Activated CD4-positive, alpha-beta T cell treated with anti-CD3 and anti-CD28 coated beads, Interleukin-2, amount 50 U/mL, for 4 hours (primary cell): ENCODE measurements around the gene ITPR1.

Experiments
- DNase-seq, 2 experiments: peaks; one replicate each; pipeline ENCODE4 v3.0.0-alpha.2; 2020

The ITPR1 gene

DNA sequence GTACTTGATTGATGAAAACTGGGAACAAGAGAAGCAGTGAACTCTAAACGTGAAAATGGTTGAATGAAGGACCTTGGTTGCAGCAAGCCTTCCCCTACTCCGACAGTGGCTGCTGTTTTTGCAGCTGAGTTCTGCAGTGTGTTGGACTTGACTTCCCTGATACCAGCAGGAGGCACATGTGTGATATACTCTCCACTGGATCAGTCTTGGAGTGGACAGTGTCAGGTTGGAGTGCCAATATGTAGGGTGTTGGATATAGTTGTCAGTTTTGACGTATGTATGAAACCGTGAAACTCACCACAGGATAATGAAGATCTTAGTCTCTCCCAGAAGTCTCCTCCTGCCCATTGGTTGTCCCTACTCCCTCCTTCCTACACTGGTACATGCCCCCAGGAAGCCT lies 106.5 kb downstream of the ITPR1 start:
- no peak for DNase-seq

DNA sequence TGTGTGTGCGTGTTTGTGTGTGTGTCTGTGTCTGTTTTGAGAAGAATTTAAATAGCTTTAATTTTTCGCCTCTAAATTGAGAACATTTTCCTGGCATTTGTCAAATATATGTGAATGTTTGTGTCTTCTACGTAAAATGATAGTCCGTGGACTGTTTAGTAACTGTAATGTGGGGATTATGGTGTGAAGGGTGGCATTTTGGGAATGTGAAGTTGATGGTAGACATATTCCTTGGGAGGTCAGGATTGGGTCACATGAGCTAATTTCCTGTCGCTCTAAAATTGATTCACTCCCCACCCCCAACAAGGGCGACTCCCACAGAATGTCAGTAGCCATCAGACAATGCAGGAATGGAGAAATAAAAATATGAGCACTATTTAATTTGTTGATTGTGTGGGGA lies 107.3 kb downstream of the ITPR1 start:
- no peak for DNase-seq

DNA sequence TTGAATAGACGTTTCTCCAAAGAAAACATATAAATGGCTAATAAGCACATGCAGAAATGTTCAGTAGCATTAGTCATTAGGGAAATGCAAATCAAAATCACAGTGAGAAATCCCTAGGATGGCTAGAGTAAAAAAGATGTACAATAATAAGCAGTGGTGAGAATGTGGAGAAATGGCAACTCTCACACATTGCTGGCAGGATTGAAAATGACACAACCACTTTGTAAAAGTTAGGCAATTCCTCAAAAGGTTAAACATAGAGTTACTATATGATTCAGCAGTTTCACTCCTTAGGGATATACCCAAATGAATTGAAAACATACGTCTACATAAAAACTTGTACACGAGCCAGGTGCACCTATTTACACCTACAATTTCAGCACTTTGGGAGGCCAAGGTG lies 108.7 kb downstream of the ITPR1 start:
- DNase-seq: no peak

DNA sequence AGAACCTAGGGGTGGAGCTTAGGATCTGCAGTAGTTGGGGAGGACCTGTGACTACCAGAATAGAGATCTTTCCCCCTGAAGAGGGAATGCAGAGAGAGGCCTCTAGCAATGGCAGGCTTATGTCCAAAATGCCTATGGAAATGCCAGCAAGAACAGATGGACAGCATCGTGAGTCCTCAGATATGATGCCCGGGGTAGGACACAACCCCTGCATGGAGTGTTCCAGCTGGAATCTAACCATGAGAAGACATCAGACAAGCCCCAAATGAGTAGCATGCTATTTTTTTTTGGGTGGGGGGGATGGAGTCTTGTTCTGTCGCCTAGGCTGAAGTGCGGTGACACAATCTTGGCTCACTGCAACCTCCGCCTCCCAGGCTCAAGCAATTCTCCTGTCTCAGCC lies 111.5 kb downstream of the ITPR1 start:
- DNase-seq: no peak

DNA sequence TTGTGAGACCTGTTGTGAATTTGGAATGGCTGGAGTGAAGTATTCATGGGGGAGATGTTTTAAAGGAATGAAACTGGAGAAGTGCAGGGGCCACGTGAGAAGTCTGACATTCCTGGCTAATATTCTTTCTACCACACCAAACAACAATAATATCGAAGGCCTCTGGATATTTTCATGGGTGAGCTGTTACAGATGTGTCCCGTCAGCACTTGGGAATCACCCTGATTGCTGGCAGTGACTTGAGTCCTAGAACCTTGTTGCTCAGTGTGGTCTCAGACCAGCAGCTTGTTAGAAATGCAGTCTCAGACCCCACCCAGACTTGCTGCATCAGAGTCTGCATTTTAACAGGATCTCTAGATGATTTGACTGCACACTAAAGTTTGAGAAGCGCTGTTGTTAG lies 113.8 kb downstream of the ITPR1 start:
- no peak for DNase-seq

DNA sequence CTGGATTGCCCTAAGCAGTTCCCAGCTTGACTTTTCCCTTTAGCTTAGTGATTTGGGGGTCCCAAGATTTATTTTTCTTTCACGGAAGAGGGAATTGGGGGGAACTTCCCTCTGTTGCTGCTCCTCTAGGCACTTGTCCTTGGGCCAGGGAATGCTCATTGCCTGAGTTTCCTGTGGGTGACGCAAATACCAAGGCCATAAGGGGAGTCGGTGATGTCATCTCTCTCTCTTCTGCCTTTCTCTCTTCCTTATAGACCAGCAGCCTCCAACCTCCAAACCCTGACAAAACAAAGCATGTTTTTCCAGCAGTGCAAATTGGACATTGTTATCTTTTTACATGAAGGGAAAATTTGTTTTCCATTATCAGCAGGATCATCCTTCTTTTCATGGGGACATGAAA lies 120.2 kb downstream of the ITPR1 start:
- DNase-seq: no peak

DNA sequence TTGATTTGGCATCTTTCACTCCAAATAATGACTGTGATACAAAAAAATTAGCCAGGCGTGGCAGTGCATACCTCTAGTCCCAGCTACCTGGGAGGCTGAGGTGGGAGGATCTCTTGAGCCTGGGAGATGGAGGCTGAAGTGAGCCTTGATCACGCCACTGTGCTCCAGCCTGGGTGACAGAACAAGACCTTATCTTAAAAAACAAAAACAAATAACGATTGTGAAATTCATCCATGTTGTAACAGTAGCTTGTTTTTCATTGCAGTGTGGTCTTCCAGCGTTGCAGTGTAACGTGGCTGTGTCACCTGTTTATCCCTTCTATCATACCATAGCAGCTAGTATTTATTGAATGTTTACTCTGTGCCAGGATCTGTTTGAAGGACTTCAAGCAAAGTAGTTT lies 120.9 kb downstream of the ITPR1 start:
- DNase-seq: no peak

DNA sequence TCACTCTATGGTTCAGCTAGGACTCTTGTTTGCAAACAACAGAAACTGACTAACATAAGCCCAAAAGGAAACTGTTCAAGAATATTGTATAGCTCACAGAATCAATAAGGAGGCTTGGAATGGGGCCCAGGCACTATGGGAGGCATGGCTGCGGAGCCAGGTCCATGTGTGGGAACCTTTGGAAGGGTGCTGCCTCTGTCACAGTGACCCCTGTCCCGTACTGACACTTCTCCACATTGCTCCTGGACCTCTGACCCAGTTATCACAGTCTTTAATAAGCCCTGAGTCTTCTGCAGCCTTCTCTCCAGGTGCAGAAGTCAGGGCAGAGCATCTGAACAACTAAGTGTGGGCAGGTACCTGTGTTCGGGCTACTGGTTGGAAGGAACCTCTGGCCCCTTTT lies 121.8 kb downstream of the ITPR1 start:
- DNase-seq: no peak

DNA sequence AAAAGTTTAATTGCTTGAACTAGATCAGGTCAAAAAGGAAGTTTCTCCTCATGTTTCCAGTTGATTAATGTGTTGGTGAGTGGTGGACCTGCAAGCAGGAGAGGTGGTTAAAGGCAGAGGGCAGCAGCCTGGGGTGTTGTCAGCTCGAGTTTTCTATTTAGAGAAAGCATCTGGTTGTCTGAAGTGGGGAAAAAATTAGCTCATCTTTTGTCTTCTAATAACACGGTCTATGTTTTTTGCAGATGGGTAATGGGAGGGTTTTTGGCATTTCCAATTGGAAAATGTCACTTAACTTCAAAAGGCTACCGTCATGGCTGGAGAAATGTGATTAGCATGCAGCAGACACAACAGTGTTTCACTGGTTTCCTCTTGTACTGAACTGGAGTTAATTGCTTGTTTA lies 122.6 kb downstream of the ITPR1 start:
- DNase-seq: no peak

DNA sequence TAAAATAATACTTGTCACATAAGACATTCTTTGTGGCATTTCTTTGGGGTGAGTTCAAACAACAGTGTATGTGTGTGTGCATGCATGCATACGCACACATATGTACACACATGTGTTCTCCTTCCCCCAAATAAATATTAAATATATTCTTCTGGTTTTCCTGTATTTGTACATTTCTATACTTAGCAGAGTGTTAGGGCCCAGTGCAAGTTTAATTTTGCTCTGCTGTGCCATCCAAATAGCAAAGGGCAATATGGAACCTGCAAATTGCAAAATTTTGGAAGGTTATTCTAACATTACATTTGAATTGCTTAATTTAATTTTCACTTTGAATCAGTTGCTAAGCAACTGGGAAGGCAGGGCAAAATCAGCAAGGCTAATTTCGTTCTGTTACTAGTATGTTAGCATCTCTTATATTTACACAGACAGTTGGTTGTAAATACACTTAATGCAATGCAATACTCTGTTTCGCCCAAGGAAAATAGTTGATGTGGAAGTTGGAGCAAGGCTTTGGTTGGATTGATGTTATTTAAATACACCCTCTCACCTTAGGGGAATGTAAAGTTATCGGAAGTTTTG lies 130.4 kb downstream of the ITPR1 start:
- DNase-seq: no peak

DNA sequence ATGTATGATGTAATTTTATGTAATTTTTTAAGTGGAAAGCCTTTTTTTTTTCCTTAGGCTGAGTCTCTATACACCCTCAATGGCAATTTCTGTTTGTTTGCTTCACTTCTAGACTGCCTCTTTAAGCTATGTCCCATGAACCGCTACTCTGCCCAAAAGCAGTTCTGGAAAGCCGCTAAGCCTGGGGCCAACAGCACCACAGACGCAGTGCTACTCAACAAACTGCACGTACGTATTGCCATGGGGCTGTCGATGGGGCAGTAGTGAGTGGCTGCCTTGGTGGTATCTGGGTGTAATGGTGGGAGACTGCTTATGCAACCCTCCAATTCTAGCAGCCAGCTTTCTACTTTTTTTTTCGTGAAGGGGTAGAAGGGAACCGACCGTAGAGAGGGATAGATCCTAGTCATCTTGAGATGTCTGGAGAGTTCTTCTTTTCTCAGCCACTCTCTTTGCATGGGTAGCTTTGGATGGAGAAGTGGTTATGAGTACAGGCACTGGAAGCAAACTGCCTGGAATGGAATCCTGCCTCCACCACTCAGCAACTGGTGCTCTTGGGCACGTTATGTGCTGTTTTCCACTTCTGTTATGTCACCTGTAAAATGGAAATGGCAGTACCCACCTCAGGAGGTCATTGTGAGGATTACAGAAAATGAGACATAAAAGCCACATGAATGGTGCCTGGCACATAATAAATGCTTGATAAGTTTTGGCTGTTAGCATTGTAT lies 134.7 kb downstream of the ITPR1 start:
- DNase-seq: no peak

DNA sequence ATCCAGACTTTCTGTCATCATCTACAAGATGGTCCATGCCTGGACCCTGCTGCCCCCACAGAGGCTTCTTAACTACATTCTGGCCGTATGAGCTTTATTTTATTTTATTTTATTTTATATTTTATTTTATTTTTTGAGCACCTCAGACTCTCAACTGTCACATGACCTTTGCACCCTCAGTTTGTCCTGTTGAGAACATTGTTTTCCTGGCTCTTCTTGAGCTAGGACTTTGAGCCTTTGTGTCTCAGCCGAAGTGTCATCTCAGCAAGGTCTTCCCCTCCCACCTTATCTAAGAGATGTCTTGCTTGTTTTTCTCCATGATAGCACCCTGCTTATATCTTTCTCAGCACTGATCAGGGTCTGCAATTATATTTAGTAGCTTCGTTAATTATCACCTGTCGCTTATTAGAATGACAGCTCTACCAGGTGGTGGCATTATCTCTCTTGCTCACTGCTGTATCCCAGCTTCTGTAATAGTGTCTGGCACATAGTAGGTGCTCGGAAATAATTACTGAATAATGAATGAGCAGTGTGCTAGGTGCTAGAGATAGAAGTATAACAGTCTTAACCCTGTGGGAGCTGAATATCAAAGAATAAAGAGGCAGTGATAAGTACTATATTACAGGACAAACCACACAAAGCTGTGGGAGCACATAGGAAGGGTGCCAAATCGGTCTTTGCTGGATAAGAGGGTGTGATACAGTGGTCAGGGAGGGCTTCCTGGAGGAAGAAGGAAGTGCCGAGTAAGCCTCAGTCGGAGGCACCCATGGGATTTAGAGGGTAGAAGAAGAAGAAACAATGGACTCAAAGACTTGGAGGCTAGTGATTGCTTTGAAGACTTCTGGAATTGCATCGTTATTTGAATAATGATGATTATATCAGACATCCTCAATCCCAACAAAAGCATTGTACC lies 136.2 kb downstream of the ITPR1 start:
- DNase-seq: no peak

DNA sequence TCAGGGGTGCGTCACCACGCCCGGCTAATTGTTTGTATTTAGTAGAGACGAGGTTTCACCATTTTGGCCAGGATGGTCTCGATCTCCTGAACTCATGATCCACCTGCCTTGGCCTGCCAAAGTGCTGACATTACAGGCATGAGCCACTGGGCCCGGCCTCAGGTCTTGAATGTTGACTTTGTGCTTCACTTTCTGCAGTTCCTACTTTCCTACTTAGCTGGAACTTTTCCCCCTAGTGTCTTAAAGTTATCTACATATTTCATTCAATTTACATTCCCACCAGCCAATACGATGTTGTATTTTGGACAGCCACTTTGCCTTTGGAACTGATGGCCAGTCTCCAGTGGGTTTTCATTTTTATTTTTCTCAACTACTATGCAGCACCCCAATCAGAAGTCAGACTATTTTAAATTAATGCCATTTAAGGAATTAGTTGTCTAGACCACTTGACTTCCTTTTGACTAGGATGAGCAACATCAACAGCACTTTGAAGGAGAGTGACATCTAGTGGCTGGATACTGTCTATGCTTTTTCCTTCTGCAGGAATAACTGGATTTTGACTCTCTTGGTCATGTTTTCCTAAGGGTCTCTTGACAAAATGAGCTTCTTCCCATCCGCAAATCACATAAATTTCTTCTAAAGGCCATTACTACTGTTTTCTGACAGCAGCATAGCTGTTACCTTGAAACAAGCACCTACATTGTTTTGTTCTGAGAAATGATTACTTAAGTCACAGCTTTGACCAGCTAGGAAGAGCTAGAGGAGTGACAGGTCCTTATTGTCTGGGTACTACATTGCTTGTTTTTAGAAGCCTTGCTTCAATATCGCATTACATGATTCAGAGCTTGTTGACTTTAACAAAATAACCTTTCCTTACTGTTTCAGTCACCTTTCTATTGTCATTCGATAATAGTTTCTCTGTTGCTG lies 140.2 kb downstream of the ITPR1 start:
- DNase-seq: no peak

DNA sequence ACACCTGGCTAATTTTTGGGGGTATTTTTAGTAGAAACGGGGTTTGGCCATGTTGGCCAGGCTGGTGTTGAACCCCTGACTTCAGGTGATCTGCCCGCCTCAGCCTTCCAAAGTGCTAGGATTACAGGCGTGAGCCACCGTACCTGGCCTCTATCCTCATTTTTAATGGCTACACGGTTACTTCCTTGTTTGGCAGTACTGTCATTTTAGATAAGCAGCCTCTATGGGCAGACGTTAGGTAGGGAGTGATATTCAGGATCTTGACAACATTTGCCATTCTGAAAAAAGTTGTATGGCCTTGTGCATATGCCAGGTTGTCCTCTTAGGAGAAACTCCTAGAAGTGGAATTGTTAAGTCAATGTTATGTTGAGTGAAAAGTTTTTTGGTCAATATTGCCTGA lies 141.7 kb downstream of the ITPR1 start:
- DNase-seq: no peak

DNA sequence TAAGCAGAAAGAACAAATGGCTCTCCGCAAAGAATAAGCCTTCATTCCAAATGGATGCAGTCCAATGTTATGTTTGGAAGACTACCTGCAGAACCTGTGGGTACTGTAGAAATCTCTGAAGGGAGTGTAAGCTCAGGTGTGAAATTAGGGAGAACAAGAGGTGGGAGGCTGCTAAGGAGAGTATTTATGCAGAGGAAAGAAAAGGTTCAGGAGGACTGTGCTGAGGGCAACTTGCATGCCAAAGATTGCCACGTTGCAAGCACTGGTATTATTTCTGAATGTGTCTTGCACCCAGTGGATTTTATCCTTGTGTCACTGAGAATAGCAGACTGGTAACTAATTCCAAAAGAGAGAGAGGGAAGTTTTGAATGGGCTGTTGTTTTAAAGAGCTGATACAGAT lies 144.1 kb downstream of the ITPR1 start:
- DNase-seq: no peak

DNA sequence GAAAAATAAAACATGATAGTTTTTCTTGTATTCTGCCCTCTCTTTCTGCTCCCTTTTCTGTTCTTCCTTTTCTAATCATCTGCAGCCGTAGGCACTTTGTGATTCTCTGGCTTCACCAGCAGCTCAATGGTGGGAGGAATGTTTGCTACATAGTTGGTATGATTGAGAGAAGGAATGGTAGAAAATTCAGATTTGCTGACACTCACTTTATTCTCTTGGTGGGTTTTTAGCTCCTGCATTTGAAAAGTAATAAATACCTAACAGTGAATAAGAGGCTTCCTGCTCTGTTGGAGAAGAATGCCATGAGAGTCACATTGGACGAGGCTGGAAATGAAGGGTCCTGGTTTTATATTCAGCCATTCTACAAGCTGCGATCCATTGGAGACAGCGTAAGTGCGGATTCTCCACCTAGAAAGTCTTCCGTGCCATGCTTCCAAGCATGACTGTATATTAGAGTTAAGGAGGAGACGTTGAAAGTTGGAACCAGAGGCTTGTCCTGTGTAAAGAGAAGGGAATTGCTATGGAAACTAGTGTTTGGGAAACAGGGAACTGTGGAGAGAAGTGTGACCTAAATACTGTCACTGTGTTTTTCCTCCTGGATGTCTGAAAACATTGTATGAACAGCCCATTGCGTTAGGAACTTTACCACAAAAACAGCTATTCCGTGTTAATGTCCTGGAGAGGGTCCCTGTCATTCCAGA lies 148.9 kb downstream of the ITPR1 start:
- no peak for DNase-seq

DNA sequence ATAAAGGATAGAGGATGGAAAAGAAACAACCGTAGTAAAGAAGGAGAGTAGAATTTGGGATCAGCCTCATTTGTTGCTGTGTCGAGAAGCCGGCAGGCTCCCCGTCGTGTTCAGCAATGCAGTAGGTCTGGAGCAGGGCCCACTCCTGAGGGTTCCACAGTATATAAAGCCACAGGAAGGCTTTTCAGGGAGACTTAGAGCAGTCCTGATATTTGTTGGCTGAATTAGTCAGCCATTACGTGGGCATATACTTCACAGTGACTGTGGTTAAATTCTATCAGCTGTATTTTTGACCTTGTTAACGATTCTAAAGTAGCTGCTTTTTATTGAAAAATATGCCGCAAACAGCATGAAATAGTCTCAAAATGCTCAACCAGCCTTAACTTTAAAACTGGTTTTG lies 149.5 kb downstream of the ITPR1 start:
- no peak for DNase-seq

DNA sequence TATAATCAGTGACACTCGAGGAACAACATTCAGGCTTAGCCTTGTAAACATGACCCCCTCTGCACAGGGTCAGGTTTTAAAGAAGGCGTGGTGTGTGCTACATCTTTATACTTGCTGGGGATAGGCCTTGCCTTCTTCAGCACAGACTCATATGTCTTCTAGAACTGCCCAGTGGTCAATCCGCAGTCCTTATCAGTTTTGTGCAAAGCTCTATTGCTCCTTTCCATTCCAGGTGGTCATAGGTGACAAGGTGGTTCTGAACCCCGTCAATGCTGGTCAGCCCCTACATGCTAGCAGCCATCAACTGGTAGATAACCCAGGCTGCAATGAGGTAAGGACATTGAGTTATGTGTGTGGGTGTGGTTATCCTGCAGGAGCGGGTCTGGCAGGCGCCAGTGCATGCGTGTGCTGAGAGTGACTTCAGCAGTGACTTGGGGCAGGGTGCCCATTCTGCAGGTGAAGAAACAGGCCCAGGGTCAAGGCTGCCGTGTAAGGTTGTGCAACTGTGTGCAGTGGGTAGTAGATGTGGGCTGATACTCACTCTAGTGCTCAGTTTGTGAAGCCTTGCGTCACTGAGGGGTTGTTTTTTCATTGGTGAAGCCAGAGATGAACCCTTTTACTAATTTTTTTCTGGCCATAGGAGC lies 150.9 kb downstream of the ITPR1 start:
- no peak for DNase-seq

DNA sequence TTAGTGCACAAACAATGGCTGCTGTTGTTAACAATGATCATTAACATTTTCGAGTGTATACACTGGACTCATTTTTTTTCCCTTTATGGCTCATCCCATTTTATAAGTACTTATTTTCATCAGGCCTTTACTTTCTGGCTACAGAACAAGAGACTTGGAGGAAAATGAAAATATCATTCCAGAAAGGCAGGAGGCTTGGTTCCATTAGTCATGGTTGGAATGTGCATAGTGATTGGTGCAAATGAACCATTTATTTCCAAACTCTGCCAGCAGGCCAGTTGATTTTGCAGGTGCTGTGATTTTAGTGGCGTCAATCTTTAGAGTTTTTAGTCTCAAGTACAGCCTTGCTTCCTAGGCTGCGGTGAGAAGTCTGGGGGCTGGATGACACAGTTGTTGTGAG lies 151.8 kb downstream of the ITPR1 start:
- DNase-seq: no peak

DNA sequence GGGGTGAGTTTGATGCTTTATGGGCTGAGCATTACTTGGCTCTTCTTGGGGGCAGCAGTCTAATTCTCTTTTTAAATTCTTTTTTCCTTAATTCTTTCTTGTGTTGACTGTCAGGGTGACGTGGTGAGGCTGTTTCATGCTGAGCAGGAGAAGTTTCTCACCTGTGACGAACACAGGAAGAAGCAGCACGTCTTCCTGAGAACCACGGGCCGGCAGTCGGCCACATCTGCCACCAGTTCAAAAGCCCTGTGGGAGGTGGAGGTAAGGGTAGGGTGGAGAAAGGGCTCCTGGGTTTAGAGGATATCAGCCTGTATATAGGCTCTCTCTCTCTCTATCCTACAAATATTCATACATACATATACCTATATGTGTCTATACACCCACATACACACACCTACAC lies 152.3 kb downstream of the ITPR1 start:
- no peak for DNase-seq

DNA sequence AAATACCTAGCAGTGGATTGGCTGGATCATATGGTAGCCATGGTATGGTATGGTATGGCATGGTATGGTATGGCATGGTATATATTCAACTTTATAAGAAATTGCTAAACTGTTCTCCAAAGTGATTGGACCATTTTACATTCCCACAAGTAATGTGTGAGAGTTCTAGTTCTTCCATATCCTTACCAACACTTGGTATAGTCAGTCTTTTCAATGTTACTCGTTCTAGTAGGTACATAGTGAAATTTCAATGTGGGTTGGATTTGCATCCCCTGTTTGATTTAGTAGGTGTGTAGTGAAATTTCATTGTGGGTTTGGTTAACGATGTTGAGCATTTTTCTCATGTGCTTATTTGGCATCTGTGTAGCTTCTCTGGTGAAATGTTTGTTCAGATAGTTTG lies 154.3 kb downstream of the ITPR1 start:
- DNase-seq: no peak
